Measurements from ENCODE around the gene CERS3. TPM values are rescaled to one million over a fixed set of nuclear protein-coding genes. Genes with fewer than 3 reads are reported as not detected.
"Not testable (repeated sequence)": the region's sequence is repeated elsewhere in the genome, so short reads cannot be mapped to it uniquely, and the experiment has no call there.

The CERS3 gene
- total and polyA plus RNA-seq, 2 of the 4 experiments (the other 2 are of a cell fraction): not detected

DNA sequence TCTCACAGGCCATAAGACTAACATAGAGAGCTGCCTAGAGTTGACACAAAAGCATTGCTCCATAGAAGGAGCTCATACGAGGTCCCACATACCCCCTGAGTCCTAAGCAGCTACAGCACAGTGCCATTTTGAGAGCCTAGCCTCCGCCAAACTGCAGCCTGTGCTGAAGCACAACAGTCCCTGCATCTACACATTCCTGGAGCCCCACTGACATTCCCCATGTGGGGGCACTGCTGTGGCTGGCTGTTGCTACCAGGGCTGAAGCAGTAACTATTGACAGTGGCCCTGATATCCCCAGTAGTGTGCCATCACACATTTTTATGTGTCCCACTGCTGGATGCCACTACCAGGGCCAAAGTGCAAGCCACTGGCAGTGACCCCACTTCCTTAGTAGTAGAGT is 80.3 kb downstream of the CERS3 start:
- Histone ChIP-seq H2AK9ac (replicated peaks; ENCODE audit: low read depth, low read length, poor library complexity) (no peak overlapping the region), H2BK15ac (ENCODE audit: low read depth, low read length) (no peak overlapping the region), H2BK120ac (ENCODE audit: low read depth, low read length) (no peak overlapping the region), H3K56ac (ENCODE audit: extremely low read depth, insufficient read depth, low read length) (no peak overlapping the region), H3K9ac (ENCODE audit: low read depth, low read length) (no peak overlapping the region), H2BK5ac (ENCODE audit: low read depth, low read length, poor library complexity, severe bottlenecking) (no peak overlapping the region), H2AK5ac (ENCODE audit: low read depth, low read length) (no peak overlapping the region), H4K20me1 (ENCODE audit: insufficient read depth, low read length) (no peaks in the 10 kb centered on the region), H3K79me1 (ENCODE audit: low read depth in 1 of 2, low read length in 2 of 2) (no peaks in the 10 kb centered on the region), H3K4me3 (ENCODE audit: insufficient read depth, low read depth, low read length) (no peak overlapping the region), H2BK20ac (ENCODE audit: low read depth, low read length) (no peak overlapping the region), H4K8ac (ENCODE audit: low read depth in 2 of 2, low read length in 2 of 2) (no peak overlapping the region), H3K27ac (ENCODE audit: insufficient read depth, low read length) (no peak overlapping the region), H3K4me2 (ENCODE audit: low read depth, low read length) (no peak overlapping the region), H3K9me1 (ENCODE audit: insufficient read depth, low read length) (no peaks in the 10 kb centered on the region), H3K18ac (ENCODE audit: low read depth, low read length) (no peak overlapping the region), H3K27me3 (ENCODE audit: control insufficient read depth, insufficient read depth, low read length) (no peaks in the 10 kb centered on the region), H3K36me3 (ENCODE audit: control insufficient read depth, insufficient read depth, low read length) (no peaks in the 10 kb centered on the region), H4K5ac (ENCODE audit: low read depth, low read length) (no peak overlapping the region), H3K23ac (ENCODE audit: low read depth, low read length) (no peak overlapping the region), H2AFZ (replicated peaks; ENCODE audit: low read length, poor library complexity) (no peak overlapping the region), H3K4ac (ENCODE audit: low read depth, low read length) (no peak overlapping the region), H3K14ac (replicated peaks; ENCODE audit: low read depth, low read length) (no peak overlapping the region), H3K9me3 (ENCODE audit: control insufficient read depth, insufficient read depth, low read length) (peaks cover 17% of the 10 kb centered on the region), H3K4me1 (ENCODE audit: control insufficient read depth, insufficient read depth, low read length) (no peaks in the 10 kb centered on the region), H4K91ac (ENCODE audit: insufficient read depth, low read depth, low read length) (no peak overlapping the region)
- in situ Hi-C loops (cut with MboI; ENCODE audit: low sequenced_read_pairs) (no loop called here), dilution Hi-C loops (cut with HindIII; ENCODE audit: low sequenced_read_pairs, unreplicated experiment) (no loop called here), intact Hi-C loops (cut with micrococcal nuclease) (no loop called here)
- BruUV-seq (replicated peaks): no TSS peak
- TF ChIP-seq RFX5 (IDR thresholded peaks at IDR 0.05; ENCODE audit: low read depth, low read length): no peak
- TF ChIP-seq CHD1 (IDR thresholded peaks at IDR 0.05; ENCODE audit: low read depth, low read length): no peak
- TF ChIP-seq MAFK (IDR thresholded peaks at IDR 0.05; ENCODE audit: low read depth, low read length): no peak
- TF ChIP-seq MAZ (IDR thresholded peaks at IDR 0.05; ENCODE audit: borderline replicate concordance, low read depth, low read length): no peak
- no peak for TF ChIP-seq POLR2A (IDR thresholded peaks at IDR 0.05; ENCODE audit: low read depth, low read length)
- TF ChIP-seq, protein P1, sequence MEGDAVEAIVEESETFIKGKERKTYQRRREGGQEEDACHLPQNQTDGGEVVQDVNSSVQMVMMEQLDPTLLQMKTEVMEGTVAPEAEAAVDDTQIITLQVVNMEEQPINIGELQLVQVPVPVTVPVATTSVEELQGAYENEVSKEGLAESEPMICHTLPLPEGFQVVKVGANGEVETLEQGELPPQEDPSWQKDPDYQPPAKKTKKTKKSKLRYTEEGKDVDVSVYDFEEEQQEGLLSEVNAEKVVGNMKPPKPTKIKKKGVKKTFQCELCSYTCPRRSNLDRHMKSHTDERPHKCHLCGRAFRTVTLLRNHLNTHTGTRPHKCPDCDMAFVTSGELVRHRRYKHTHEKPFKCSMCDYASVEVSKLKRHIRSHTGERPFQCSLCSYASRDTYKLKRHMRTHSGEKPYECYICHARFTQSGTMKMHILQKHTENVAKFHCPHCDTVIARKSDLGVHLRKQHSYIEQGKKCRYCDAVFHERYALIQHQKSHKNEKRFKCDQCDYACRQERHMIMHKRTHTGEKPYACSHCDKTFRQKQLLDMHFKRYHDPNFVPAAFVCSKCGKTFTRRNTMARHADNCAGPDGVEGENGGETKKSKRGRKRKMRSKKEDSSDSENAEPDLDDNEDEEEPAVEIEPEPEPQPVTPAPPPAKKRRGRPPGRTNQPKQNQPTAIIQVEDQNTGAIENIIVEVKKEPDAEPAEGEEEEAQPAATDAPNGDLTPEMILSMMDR (conservative IDR thresholded peaks at IDR 0.05; ENCODE audit: low read depth, low read length): no peak
- no peak for TF ChIP-seq RAD21 (IDR thresholded peaks at IDR 0.05; ENCODE audit: low read length)
- TF ChIP-seq NFE2L2 (IDR thresholded peaks at IDR 0.05; ENCODE audit: low read depth, low read length): no peak
- no peak for TF ChIP-seq MXI1 (IDR thresholded peaks at IDR 0.05; ENCODE audit: borderline replicate concordance, low read depth, low read length)
- TF ChIP-seq RCOR1 (IDR thresholded peaks at IDR 0.05; ENCODE audit: insufficient replicate concordance, low read length): no peak
- ChIA-PET CTCF (no interaction called here), POLR2A (ENCODE audit: unreplicated experiment) (no interaction called here)
- WGBS, 2 experiments (ENCODE audit: extremely low coverage in 2 of 2, insufficient read length in 1 of 2): no CpG with 5 or more reads among the region's 2 CpGs
- ATAC-seq (ENCODE audit: low read depth) (no peak), DNase-seq (no peak)

GRCh38 chr15:100441063-100441462 is 87.7 kb downstream of the CERS3 start:
- H3K4ac ChIP-seq (ENCODE audit: low read depth, low read length); H4K91ac ChIP-seq (ENCODE audit: insufficient read depth, low read depth, low read length); POLR2A ChIA-PET (ENCODE audit: unreplicated experiment); H2AK9ac ChIP-seq (replicated peaks; ENCODE audit: low read depth, low read length, poor library complexity); H2AFZ ChIP-seq (replicated peaks; ENCODE audit: low read length, poor library complexity); H3K36me3 ChIP-seq (ENCODE audit: control insufficient read depth, insufficient read depth, low read length); H3K27me3 ChIP-seq (ENCODE audit: control insufficient read depth, insufficient read depth, low read length); H3K4me3 ChIP-seq (ENCODE audit: insufficient read depth, low read depth, low read length); DNase-seq; H3K9ac ChIP-seq (ENCODE audit: low read depth, low read length); in situ Hi-C loops (cut with MboI; ENCODE audit: low sequenced_read_pairs); H2BK120ac ChIP-seq (ENCODE audit: low read depth, low read length); CTCF ChIA-PET; H3K4me2 ChIP-seq (ENCODE audit: low read depth, low read length); H4K5ac ChIP-seq (ENCODE audit: low read depth, low read length); H2BK15ac ChIP-seq (ENCODE audit: low read depth, low read length); H3K23ac ChIP-seq (ENCODE audit: low read depth, low read length); H3K9me3 ChIP-seq (ENCODE audit: control insufficient read depth, insufficient read depth, low read length); H2BK20ac ChIP-seq (ENCODE audit: low read depth, low read length); H3K4me1 ChIP-seq (ENCODE audit: control insufficient read depth, insufficient read depth, low read length); H3K79me1 ChIP-seq (ENCODE audit: low read depth in 1 of 2, low read length in 2 of 2); ATAC-seq (ENCODE audit: low read depth); H4K20me1 ChIP-seq (ENCODE audit: insufficient read depth, low read length); BruUV-seq (replicated peaks); H3K9me1 ChIP-seq (ENCODE audit: insufficient read depth, low read length); intact Hi-C loops (cut with micrococcal nuclease); H3K56ac ChIP-seq (ENCODE audit: extremely low read depth, insufficient read depth, low read length); H2BK5ac ChIP-seq (ENCODE audit: low read depth, low read length, poor library complexity, severe bottlenecking); H3K27ac ChIP-seq (ENCODE audit: insufficient read depth, low read length); dilution Hi-C loops (cut with HindIII; ENCODE audit: low sequenced_read_pairs, unreplicated experiment); H2AK5ac ChIP-seq (ENCODE audit: low read depth, low read length); H3K14ac ChIP-seq (replicated peaks; ENCODE audit: low read depth, low read length); H4K8ac ChIP-seq (ENCODE audit: low read depth in 2 of 2, low read length in 2 of 2); H3K18ac ChIP-seq (ENCODE audit: low read depth, low read length): not testable (repeated sequence)
- WGBS, 2 experiments (ENCODE audit: extremely low coverage in 2 of 2, insufficient read length in 1 of 2): 48% methylated on average over 5 of the region's 11 CpGs; no CpG with 5 or more reads in 1 of the 2 experiments
